Neural progenitor cell (in vitro differentiated cells): Measurements from ENCODE around the gene GARIN5A. TPM values are rescaled to one million over a fixed set of nuclear protein-coding genes. Genes with fewer than 3 reads are reported as not detected.

Experiments
- DNase-seq: peaks from one replicate; pipeline ENCODE4 v3.0.0-alpha.2; 2016; ENCODE audit warnings: low spot score
- H2AFZ ChIP-seq: fragments of 200-600 bp; sonication (generic); replicated peaks from 2 replicates; pipeline ENCODE4 v1.6.1; 2016; ENCODE audit warnings: antibody characterized with exemption
- H3F3A ChIP-seq: fragments of 200-600 bp; sonication (generic); 2 replicates; pipeline ENCODE4 v1.6.1; 2016; ENCODE audit warnings: antibody characterized with exemption, low read depth
- H3K27ac ChIP-seq: fragments of 200-600 bp; sonication (generic); 2 replicates; pipeline ENCODE4 v1.5.1; 2016; ENCODE audit warnings: mild to moderate bottlenecking
- H3K27me3 ChIP-seq: fragments of 200-600 bp; sonication (generic); 2 replicates; pipeline ENCODE4 v1.6.1; 2016; ENCODE audit warnings: mild to moderate bottlenecking, moderate library complexity
- H3K36me3 ChIP-seq: fragments of 200-600 bp; sonication (generic); 2 replicates; pipeline ENCODE4 v1.5.1; 2016
- H3K4me1 ChIP-seq: fragments of 200-600 bp; sonication (generic); 2 replicates; pipeline ENCODE4 v1.6.1; 2016; ENCODE audit warnings: mixed run types
- H3K4me2 ChIP-seq: fragments of 200-600 bp; sonication (generic); 2 replicates; pipeline ENCODE4 v1.6.1; 2016
- H3K4me3 ChIP-seq: fragments of 200-600 bp; sonication (generic); 2 replicates; pipeline ENCODE4 v1.5.1; 2016
- H3K79me2 ChIP-seq: fragments of 200-600 bp; sonication (generic); 2 replicates; pipeline ENCODE4 v1.6.1; 2016; ENCODE audit warnings: low read depth
- H3K9ac ChIP-seq: fragments of 200-600 bp; sonication (generic); 2 replicates; pipeline ENCODE4 v1.6.1; 2016
- H3K9me3 ChIP-seq: fragments of 200-600 bp; sonication (generic); 2 replicates; pipeline ENCODE4 v1.5.1; 2016; ENCODE audit warnings: low read depth
- H4K20me1 ChIP-seq: fragments of 200-600 bp; sonication (generic); 2 replicates; pipeline ENCODE4 v1.6.1; 2016; ENCODE audit warnings: low read depth
- H3K27ac Mint-ChIP-seq: 3 replicates; pipeline ENCODE4 v1.8.0; 2021; ENCODE audit warnings: mixed read lengths
- H3K27me3 Mint-ChIP-seq: 2 replicates; pipeline ENCODE4 v1.8.0; 2022; ENCODE audit warnings: low read depth, mild to moderate bottlenecking, inconsistent platforms, moderate library complexity, mixed read lengths; ENCODE audit not compliant: insufficient read depth
- H3K36me3 Mint-ChIP-seq: 3 replicates; pipeline ENCODE4 v1.8.0; 2021; ENCODE audit warnings: mixed read lengths
- H3K4me1 Mint-ChIP-seq: 3 replicates; pipeline ENCODE4 v1.8.0; 2021; ENCODE audit warnings: mixed read lengths
- H3K4me3 Mint-ChIP-seq: 3 replicates; pipeline ENCODE4 v1.8.0; 2021; ENCODE audit warnings: mild to moderate bottlenecking, moderate library complexity, mixed read lengths
- H3K9me3 Mint-ChIP-seq: 3 replicates; pipeline ENCODE4 v1.8.0; 2020; ENCODE audit warnings: mixed read lengths
- EZH2 ChIP-seq: fragments of 200-600 bp; sonication (generic); IDR thresholded peaks from 2 replicates; pipeline ENCODE4 v1.6.1; 2017; ENCODE audit warnings: antibody characterized with exemption, mild to moderate bottlenecking, moderate library complexity
- EZH2phosphoT487 ChIP-seq: fragments of 200-600 bp; sonication (generic); IDR thresholded peaks from 2 replicates; pipeline ENCODE4 v1.6.1; 2017; ENCODE audit warnings: antibody characterized with exemption
- total RNA-seq: library from RNA; depleted of rRNA; stranded (reverse); fragments of >200 nt; gene quantifications from 2 replicates; pipeline ENCODE4 v1.2.3, GENCODE V29; 2015; ENCODE audit warnings: low replicate concordance
- TF ChIP-seq, protein P1 (sequence below): fragments of 200-600 bp; sonication (generic); IDR thresholded peaks from 2 replicates; pipeline ENCODE4 v1.5.1; 2017; ENCODE audit warnings: antibody characterized with exemption, mild to moderate bottlenecking

The GARIN5A gene
- total RNA-seq, 1 donor from 2014 or later: 5.6 TPM

DNA sequence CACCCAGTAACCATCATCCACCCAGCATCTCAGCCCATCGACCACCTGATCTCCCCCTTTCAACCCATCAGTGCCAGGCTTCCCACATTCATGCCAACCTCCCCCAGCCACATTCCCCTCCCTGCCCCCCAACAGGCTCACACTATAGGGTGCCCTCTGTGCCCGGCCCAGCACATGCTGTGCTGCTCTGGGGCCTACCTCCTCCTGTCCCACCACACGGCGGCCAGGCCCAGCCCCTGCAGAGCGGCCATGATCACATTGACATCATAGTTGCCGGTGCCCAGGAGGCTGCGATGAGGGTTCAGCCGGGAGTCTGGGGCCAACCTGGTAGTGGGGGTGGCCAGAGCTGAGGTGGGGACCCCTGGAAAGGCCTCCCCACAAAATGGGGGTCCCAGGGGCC is 30.7 kb upstream of the GARIN5A start:
- no peak overlapping the region for H3K4me2 ChIP-seq
- H3F3A ChIP-seq: no peaks in the 10 kb centered on the region
- Mint-ChIP-seq H3K27ac (no peak overlapping the region), H3K4me3 (no peak overlapping the region), H3K27me3 (peaks cover 22% of the 10 kb centered on the region), H3K36me3 (no peaks in the 10 kb centered on the region), H3K4me1 (peaks cover 31% of the 10 kb centered on the region), H3K9me3 (no peaks in the 10 kb centered on the region)
- no peaks in the 10 kb centered on the region for H3K79me2 ChIP-seq
- no peak overlapping the region for H3K4me3 ChIP-seq
- no peaks in the 10 kb centered on the region for H3K36me3 ChIP-seq
- no peak overlapping the region for H3K27ac ChIP-seq
- no peaks in the 10 kb centered on the region for H3K27me3 ChIP-seq
- DNase-seq: no peak
- H3K9me3 ChIP-seq: no peaks in the 10 kb centered on the region
- H3K4me1 ChIP-seq: peaks cover 3% of the 10 kb centered on the region
- no peak overlapping the region for H2AFZ ChIP-seq
- H4K20me1 ChIP-seq: no peaks in the 10 kb centered on the region
- TF ChIP-seq, protein P1, sequence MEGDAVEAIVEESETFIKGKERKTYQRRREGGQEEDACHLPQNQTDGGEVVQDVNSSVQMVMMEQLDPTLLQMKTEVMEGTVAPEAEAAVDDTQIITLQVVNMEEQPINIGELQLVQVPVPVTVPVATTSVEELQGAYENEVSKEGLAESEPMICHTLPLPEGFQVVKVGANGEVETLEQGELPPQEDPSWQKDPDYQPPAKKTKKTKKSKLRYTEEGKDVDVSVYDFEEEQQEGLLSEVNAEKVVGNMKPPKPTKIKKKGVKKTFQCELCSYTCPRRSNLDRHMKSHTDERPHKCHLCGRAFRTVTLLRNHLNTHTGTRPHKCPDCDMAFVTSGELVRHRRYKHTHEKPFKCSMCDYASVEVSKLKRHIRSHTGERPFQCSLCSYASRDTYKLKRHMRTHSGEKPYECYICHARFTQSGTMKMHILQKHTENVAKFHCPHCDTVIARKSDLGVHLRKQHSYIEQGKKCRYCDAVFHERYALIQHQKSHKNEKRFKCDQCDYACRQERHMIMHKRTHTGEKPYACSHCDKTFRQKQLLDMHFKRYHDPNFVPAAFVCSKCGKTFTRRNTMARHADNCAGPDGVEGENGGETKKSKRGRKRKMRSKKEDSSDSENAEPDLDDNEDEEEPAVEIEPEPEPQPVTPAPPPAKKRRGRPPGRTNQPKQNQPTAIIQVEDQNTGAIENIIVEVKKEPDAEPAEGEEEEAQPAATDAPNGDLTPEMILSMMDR: no peak
- no peak for TF ChIP-seq EZH2
- TF ChIP-seq EZH2phosphoT487: no peak
- no peak overlapping the region for H3K9ac ChIP-seq

DNA sequence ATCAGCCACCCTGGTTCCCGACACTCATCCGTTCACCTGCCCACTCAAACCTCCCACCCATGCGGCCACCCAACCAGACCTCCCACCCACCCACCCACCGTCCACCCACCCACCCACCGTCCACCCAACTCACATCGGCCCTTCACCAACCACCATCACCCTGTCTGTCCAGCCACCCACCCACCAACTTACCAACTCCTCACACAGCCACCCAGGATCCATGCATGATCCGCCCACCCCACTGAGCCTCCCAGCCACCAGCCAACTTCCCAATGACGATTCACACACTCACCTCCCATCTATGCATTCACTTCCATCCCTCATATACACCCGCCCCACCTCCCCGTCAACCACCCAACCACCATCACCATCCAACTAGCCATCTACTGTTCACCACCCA is 30.1 kb upstream of the GARIN5A start:
- Histone ChIP-seq H3K4me3 (no peak overlapping the region), H3K4me2 (no peak overlapping the region), H3K27ac (no peak overlapping the region), H3K9ac (no peak overlapping the region), H3K27me3 (no peaks in the 10 kb centered on the region), H3K4me1 (peaks cover 3% of the 10 kb centered on the region), H3K79me2 (no peaks in the 10 kb centered on the region), H3K9me3 (no peaks in the 10 kb centered on the region), H2AFZ (no peak overlapping the region), H4K20me1 (no peaks in the 10 kb centered on the region), H3F3A (no peaks in the 10 kb centered on the region), H3K36me3 (no peaks in the 10 kb centered on the region)
- H3K4me3 Mint-ChIP-seq: no peak overlapping the region
- peaks cover 29% of the 10 kb centered on the region for H3K4me1 Mint-ChIP-seq
- H3K27ac Mint-ChIP-seq: no peak overlapping the region
- TF ChIP-seq, protein P1: no peak
- TF ChIP-seq EZH2 (no peak), EZH2phosphoT487 (no peak)
- no peak for DNase-seq
- H3K9me3 Mint-ChIP-seq: no peaks in the 10 kb centered on the region
- peaks cover 21% of the 10 kb centered on the region for H3K27me3 Mint-ChIP-seq
- H3K36me3 Mint-ChIP-seq: no peaks in the 10 kb centered on the region

DNA sequence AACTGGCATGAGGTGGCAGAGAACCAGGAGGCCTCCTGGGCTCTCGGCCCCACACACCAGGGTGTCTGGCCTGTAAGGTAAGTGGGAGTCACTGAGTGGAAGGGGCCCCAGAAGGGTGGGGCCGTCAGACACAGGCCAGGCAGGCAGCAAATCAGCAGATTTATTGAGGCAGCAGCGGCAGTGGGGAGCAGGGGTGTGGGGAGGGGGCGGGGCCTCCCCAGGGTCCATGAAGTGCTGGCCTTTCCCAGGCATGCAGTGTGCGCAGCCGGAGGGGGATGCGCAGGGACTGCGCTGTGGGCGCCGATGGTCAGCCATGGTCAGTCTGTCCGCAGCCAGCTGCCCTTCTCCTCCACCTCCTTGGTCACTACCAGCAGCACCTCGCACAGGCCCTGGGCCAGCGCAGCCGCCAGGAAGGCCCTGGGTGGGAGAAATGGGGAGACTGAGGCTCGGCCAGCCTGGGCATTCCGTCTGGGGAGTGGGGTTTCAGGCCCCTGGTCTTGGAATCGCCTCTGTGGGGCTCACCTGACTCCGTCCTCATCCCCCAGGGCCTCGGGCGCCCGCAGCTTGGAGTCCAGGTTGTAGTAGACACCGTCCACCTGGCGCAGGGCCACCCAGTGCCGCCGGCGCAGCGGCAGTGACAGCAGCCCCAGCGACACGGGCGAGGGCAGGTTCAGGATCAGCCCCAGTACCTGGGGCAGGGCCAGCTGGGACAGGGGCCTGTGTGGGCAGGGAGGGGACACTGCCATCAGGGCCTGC is 29.4 kb upstream of the GARIN5A start:
- Histone ChIP-seq H3K36me3 (no peaks in the 10 kb centered on the region), H2AFZ (no peak overlapping the region), H3K4me3 (no peak overlapping the region), H3F3A (no peaks in the 10 kb centered on the region), H3K9me3 (no peaks in the 10 kb centered on the region), H3K9ac (no peak overlapping the region), H4K20me1 (no peaks in the 10 kb centered on the region), H3K4me2 (no peak overlapping the region), H3K79me2 (no peaks in the 10 kb centered on the region), H3K27me3 (peaks cover under 1% of the 10 kb centered on the region), H3K27ac (no peak overlapping the region), H3K4me1 (peaks cover 3% of the 10 kb centered on the region)
- peaks cover 16% of the 10 kb centered on the region for H3K27me3 Mint-ChIP-seq
- H3K4me1 Mint-ChIP-seq: peaks cover 24% of the 10 kb centered on the region
- H3K9me3 Mint-ChIP-seq: no peaks in the 10 kb centered on the region
- H3K4me3 Mint-ChIP-seq: no peak overlapping the region
- no peaks in the 10 kb centered on the region for H3K36me3 Mint-ChIP-seq
- TF ChIP-seq EZH2phosphoT487 (no peak), EZH2 (no peak)
- TF ChIP-seq, protein P1: no peak
- DNase-seq: no peak
- H3K27ac Mint-ChIP-seq: no peak overlapping the region
